OCI-LY3 (cell line): ENCODE results near the gene SLC16A7.

Experiments used
- CTCF ChIP-seq: fragments of 200-600, 300-600 bp; sonication (generic); IDR thresholded peaks from 2 replicates; pipeline ENCODE4 v1.5.1; 2014; ENCODE audit warnings: antibody characterized with exemption, low read length, low read depth
- EZH2phosphoT487 ChIP-seq: fragments of 200-600 bp; shearing (Covaris generic); IDR thresholded peaks from 2 replicates; pipeline ENCODE4 v1.6.1; 2018; ENCODE audit warnings: antibody characterized with exemption, mixed run types, low read depth

GRCh38 chr12:59664495-59664894 is 68.7 kb downstream of the SLC16A7 start:
- no peak for TF ChIP-seq CTCF
- no peak for TF ChIP-seq EZH2phosphoT487
